Transverse colon (tissue), 4 donors: ENCODE data around the gene POF1B. TPM values are rescaled to one million over a fixed set of nuclear protein-coding genes. Genes with fewer than 3 reads are reported as not detected.

ENCODE experiments used
- DNase-seq: peaks from one replicate; pipeline ENCODE4 v3.0.0-alpha.2; 2019
- H3K27ac ChIP-seq, 4 donors: fragments of 200-600 bp; sonication (generic); 2 replicates each; pipeline ENCODE4 v1.5.1; 2016 to 2018; ENCODE audit warnings: inconsistent platforms in 4 of 4
- H3K27me3 ChIP-seq: fragments of 200-600 bp; sonication (generic); 2 replicates; pipeline ENCODE4 v1.5.1; 2017; ENCODE audit warnings: inconsistent platforms
- H3K36me3 ChIP-seq, 4 donors: fragments of 200-600 bp; sonication (generic); 2 replicates each; pipeline ENCODE4 v1.5.1; 2017 to 2019; ENCODE audit warnings: inconsistent platforms in 4 of 4
- H3K4me1 ChIP-seq, 4 donors: fragments of 200-600 bp; sonication (generic); 2 replicates each; pipeline ENCODE4 v1.5.1; 2017 to 2020; ENCODE audit warnings: inconsistent platforms in 4 of 4
- H3K4me3 ChIP-seq, 4 donors: fragments of 200-600 bp; sonication (generic); 1 replicate in 1 of 4; 2 replicates in 3 of 4; pipeline versions ENCODE4 v1.5.1 to v1.6.1; 2017 to 2019; ENCODE audit warnings: inconsistent platforms in 4 of 4
- H3K9me3 ChIP-seq, 2 donors: fragments of 200-600 bp; sonication (generic); 2 replicates each; pipeline ENCODE4 v1.5.1; 2017 to 2019; ENCODE audit warnings: inconsistent platforms in 2 of 2
- EP300 ChIP-seq: sonication (generic); formaldehyde crosslinking; IDR thresholded peaks from one replicate; pipeline ENCODE4 v1.6.1; 2017; ENCODE audit warnings: antibody characterized with exemption, low read depth
- POLR2A ChIP-seq: fragments of 450-650 bp; IDR thresholded peaks from one replicate; pipeline ENCODE4 v1.6.1; 2016; ENCODE audit warnings: antibody characterized with exemption, mild to moderate bottlenecking, moderate library complexity
- POLR2AphosphoS5 ChIP-seq, 3 donors: sonication (generic); formaldehyde crosslinking; IDR thresholded peaks; one replicate each; pipeline ENCODE4 v1.6.1; 2016; ENCODE audit warnings: antibody characterized with exemption in 3 of 3
- WGBS, 2 donors: methylation state at CpG; one replicate each; pipeline ENCODE4 v1.1.5; 2018; ENCODE audit warnings: low coverage in 1 of 2; 5-methylcytosine and 5-hydroxymethylcytosine counted together
- in situ Hi-C, 4 donors: fragments of 200-750 bp; cut with MboI; loops; one replicate each; pipeline versions ENCODE4 v1.15.0 to v1.15.1; 2017; ENCODE audit warnings: low sequenced_read_pairs in 3 of 4, low pct_ligation_motif_present in 1 of 4, low pct_unique_long_range_greater_than_20kb in 1 of 4
- intact Hi-C: fragments of 100-400 bp; cut with DNase I; formaldehyde crosslinking; loops from one replicate; pipeline ENCODE4 v1.15.1; 2023; ENCODE audit warnings: low total_unique reads
- total RNA-seq, 4 donors: library from RNA; depleted of rRNA; stranded (reverse); fragments of >200 nt; gene quantifications; one replicate each; pipeline ENCODE4 v1.1.0, GENCODE V29; 2016
- TF ChIP-seq, protein P1 (sequence below), 5 experiments: fragments of 200-600 bp in 3 of 5; fragments of 450-650 bp in 2 of 5; sonication (generic) in 3 of 5; IDR thresholded peaks; 1 replicate in 2 of 5; 2 replicates in 3 of 5; pipeline ENCODE4 v1.5.1; 2016 to 2017; ENCODE audit warnings: antibody characterized with exemption in 5 of 5, inconsistent platforms in 3 of 5, mild to moderate bottlenecking in 2 of 5, moderate library complexity in 1 of 5

POF1B gene
- total RNA-seq, 4 donors from 2014 or later: 40.8 to 140 (median 116) TPM

DNA sequence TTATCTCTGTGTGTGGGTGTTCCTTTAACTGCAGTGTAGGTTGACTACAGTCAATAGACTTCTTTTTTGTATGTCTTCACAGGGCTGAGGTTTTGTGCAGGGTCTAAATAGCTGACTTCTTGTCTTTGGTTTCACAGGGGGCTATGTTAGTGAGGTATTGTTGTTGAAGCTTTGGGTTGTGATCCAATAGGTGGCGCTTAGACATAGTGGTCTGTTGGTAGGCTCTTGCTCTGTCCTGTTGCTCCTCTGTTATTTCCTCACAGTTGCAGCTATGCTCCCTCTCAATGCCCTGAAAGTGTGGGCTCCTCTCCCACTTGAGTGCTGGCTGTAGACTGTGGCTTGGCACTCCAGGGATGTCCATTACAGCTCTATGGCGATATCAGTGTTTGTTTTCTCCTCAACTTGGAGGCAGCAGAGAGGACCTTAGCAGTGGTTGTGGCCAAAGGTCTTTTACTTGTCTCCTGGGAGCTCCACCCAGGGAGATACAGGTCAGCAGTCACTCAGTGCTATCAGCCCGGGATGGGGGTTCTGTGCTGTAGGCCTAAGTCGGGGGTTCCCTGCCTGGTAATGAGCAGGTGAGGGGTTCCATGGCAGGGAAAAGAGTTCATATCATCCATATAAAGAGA, 14.0 kb downstream of the POF1B start:
- DNase-seq: no peak
- no peaks in the 10 kb centered on the region for H3K9me3 ChIP-seq
- in situ Hi-C loops (no loop called here), intact Hi-C loops (no loop called here)
- no peaks in the 10 kb centered on the region for H3K4me1 ChIP-seq
- 79% methylated on average over 4 of the region's 4 CpGs; no CpG with 5 or more reads in 1 of the 2 donors for WGBS, 2 donors
- no peak overlapping the region for H3K4me3 ChIP-seq
- no peaks in the 10 kb centered on the region for H3K36me3 ChIP-seq
- no peak overlapping the region for H3K27ac ChIP-seq
- H3K27me3 ChIP-seq: no peaks in the 10 kb centered on the region
- TF ChIP-seq POLR2AphosphoS5 (IDR thresholded peaks at IDR 0.05): no peak
- no peak for TF ChIP-seq POLR2A
- TF ChIP-seq EP300: no peak
- TF ChIP-seq, protein P1, sequence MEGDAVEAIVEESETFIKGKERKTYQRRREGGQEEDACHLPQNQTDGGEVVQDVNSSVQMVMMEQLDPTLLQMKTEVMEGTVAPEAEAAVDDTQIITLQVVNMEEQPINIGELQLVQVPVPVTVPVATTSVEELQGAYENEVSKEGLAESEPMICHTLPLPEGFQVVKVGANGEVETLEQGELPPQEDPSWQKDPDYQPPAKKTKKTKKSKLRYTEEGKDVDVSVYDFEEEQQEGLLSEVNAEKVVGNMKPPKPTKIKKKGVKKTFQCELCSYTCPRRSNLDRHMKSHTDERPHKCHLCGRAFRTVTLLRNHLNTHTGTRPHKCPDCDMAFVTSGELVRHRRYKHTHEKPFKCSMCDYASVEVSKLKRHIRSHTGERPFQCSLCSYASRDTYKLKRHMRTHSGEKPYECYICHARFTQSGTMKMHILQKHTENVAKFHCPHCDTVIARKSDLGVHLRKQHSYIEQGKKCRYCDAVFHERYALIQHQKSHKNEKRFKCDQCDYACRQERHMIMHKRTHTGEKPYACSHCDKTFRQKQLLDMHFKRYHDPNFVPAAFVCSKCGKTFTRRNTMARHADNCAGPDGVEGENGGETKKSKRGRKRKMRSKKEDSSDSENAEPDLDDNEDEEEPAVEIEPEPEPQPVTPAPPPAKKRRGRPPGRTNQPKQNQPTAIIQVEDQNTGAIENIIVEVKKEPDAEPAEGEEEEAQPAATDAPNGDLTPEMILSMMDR (IDR thresholded peaks at IDR 0.05): no peak

DNA sequence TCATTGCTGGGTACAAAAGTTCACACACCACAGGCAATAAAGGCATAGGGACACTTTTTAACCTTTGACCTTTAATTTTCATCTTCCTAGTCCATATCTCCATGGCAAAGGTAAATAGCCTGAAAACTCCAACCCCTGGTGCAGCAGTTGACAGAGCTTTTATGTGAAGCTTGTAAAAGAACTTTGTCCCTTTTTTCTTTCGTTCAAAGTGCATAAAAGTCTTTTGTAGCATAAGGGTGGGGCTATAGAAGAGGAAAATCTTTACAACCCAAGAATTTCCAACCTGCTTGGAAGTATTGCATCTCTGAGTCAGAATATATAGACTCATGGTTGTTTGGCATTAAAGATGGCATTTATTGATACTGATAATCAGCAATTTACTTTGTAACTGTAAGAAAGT, 20.4 kb downstream of the POF1B start:
- DNase-seq: peak; percentile 38
- H3K36me3 ChIP-seq: no peaks in the 10 kb centered on the region
- 35% methylated on average over 1 of the region's 1 CpG; no CpG with 5 or more reads in 1 of the 2 donors for WGBS, 2 donors
- TF ChIP-seq POLR2AphosphoS5 (IDR thresholded peaks at IDR 0.05): peak in 1 of 3 donors; percentile 64
- TF ChIP-seq, protein P1 (IDR thresholded peaks at IDR 0.05): no peak
- no peaks in the 10 kb centered on the region for H3K9me3 ChIP-seq
- in situ Hi-C loops: no loop called here
- no peak overlapping the region for H3K4me3 ChIP-seq
- H3K27ac ChIP-seq: peak overlapping the region in 3 of 4 donors; percentile 55 to 62 (median 58)
- intact Hi-C loops: no loop called here
- H3K4me1 ChIP-seq: peaks cover 0 to 7% (median 1%) of the 10 kb centered on the region in 4 donors
- H3K27me3 ChIP-seq: no peaks in the 10 kb centered on the region

DNA sequence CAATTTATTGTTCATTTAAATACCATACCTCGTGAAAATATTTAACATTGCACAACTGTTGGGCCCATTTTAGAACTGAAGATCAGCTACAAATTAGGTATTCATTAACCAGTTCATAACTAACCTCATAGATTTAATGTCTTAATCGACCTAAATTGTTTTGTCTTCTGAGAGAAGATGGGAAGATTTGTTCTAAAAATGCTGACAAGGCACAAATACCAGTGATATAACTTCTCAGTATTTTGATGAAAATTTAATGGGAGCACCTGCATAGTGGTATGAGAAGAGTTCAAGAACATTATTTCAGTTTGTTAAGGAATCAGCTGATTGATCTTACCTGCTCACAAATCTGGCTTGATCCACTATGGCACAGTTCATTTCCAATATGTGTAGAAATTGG, 33.9 kb downstream of the POF1B start:
- 63 to 72% methylated on average over 2 of the region's 2 CpGs for WGBS, 2 donors
- Histone ChIP-seq H3K27me3 (no peaks in the 10 kb centered on the region), H3K9me3 (no peaks in the 10 kb centered on the region), H3K27ac (no peak overlapping the region), H3K4me1 (no peaks in the 10 kb centered on the region), H3K36me3 (no peaks in the 10 kb centered on the region), H3K4me3 (no peak overlapping the region)
- in situ Hi-C loops (no loop called here), intact Hi-C loops (loop anchor here (10.0 kb wide), 1 partner anchor 859 kb away; no protein-coding TSS in a partner anchor)
- TF ChIP-seq POLR2A: no peak
- TF ChIP-seq EP300: no peak
- TF ChIP-seq, protein P1 (IDR thresholded peaks at IDR 0.05): no peak
- no peak for TF ChIP-seq POLR2AphosphoS5 (IDR thresholded peaks at IDR 0.05)
- DNase-seq: no peak

DNA sequence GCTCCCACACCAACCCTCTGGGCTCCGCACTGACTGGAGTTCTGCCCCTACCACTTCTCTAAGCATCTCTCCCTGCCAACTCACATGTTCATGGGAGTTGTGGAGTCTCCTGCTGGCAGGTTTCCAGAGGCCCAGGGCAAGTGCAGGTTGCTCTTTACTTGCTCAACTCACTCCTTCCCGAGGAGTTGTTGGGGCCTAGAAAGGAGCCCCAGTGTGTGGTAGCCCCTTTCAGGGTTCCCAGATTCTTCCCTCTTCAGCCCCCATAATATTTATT, 52.5 kb downstream of the POF1B start:
- in situ Hi-C loops (no loop called here), intact Hi-C loops (no loop called here)
- DNase-seq: no peak
- no peaks in the 10 kb centered on the region for H3K36me3 ChIP-seq
- H3K9me3 ChIP-seq: no peaks in the 10 kb centered on the region
- no peaks in the 10 kb centered on the region for H3K4me1 ChIP-seq
- WGBS, 2 donors: 86% methylated on average over 2 of the region's 2 CpGs; no CpG with 5 or more reads in 1 of the 2 donors
- H3K27ac ChIP-seq: no peak overlapping the region
- no peaks in the 10 kb centered on the region for H3K27me3 ChIP-seq
- TF ChIP-seq POLR2A: no peak
- TF ChIP-seq POLR2AphosphoS5 (IDR thresholded peaks at IDR 0.05): no peak
- no peak for TF ChIP-seq EP300
- TF ChIP-seq, protein P1 (IDR thresholded peaks at IDR 0.05): no peak
- H3K4me3 ChIP-seq: no peak overlapping the region
